ENCODE data around the gene PIP5K1B.

Gene PIP5K1B

GRCh38 chr9:69020301-69021145 is 315.5 kb downstream of the PIP5K1B start:
- no peak for DNase-seq (ENCODE audit: low read depth)
- TF ChIP-seq, protein P1, sequence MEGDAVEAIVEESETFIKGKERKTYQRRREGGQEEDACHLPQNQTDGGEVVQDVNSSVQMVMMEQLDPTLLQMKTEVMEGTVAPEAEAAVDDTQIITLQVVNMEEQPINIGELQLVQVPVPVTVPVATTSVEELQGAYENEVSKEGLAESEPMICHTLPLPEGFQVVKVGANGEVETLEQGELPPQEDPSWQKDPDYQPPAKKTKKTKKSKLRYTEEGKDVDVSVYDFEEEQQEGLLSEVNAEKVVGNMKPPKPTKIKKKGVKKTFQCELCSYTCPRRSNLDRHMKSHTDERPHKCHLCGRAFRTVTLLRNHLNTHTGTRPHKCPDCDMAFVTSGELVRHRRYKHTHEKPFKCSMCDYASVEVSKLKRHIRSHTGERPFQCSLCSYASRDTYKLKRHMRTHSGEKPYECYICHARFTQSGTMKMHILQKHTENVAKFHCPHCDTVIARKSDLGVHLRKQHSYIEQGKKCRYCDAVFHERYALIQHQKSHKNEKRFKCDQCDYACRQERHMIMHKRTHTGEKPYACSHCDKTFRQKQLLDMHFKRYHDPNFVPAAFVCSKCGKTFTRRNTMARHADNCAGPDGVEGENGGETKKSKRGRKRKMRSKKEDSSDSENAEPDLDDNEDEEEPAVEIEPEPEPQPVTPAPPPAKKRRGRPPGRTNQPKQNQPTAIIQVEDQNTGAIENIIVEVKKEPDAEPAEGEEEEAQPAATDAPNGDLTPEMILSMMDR (IDR thresholded peaks at IDR 0.05; ENCODE audit: control insufficient read depth, insufficient read depth, low read depth, low read length, missing control alignments), result no peak
- no peak overlapping the region for H3K4me3 ChIP-seq (ENCODE audit: control insufficient read depth, low read depth, low read length)

DNA sequence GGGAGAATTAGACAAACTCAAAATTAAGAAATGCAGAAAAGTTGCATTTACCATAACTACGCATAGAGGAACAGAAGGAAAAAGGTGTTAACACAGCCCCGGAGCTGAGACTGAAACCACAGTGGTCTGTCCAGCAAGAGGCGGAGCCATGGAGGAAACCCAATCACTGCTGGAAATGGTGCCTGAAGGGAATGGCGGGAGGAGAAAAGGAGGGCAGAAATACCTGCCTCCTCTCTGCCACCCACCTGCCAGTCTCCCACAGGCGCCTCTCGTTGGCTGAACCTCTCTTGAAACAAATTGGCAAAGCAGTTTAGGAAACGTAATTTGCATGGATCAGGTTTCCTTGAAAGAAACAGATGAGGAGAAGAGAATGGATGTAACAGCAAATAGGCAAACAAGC is 318.6 kb downstream of the PIP5K1B start:
- H3K4me3 ChIP-seq (ENCODE audit: control insufficient read depth, low read depth, low read length), result no peak overlapping the region
- TF ChIP-seq, protein P1 (IDR thresholded peaks at IDR 0.05; ENCODE audit: control insufficient read depth, insufficient read depth, low read depth, low read length, missing control alignments), result no peak
- no peak for DNase-seq (ENCODE audit: low read depth)

GRCh38 chr9:69027355-69028097 is 322.5 kb downstream of the PIP5K1B start:
- TF ChIP-seq, protein P1 (IDR thresholded peaks at IDR 0.05; ENCODE audit: control insufficient read depth, insufficient read depth, low read depth, low read length, missing control alignments), result peak; percentile 77
- H3K4me3 ChIP-seq (ENCODE audit: control insufficient read depth, low read depth, low read length), result no peak overlapping the region
- DNase-seq (ENCODE audit: low read depth), result no peak

DNA sequence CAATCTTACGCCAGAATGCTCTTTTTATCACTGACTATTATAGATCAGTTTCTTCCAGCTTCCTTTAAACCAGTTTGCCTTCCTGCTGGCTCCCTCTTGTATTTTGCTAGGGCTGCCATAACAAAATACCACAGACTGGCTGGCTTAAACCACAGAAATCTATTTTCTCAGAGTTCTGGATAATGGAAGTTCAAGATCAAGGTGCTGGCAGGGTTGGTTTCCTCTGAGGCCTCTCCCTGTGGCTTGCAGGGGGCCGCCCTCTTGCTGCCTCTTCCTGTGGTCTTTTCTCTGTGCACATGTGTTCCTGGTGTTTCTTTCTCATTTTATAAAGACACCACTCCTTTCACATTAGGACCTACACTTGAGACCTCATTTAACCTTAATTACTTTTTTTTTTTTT is 323.7 kb downstream of the PIP5K1B start:
- no peak for DNase-seq (ENCODE audit: low read depth)
- no peak overlapping the region for H3K4me3 ChIP-seq (ENCODE audit: control insufficient read depth, low read depth, low read length)
- TF ChIP-seq, protein P1 (IDR thresholded peaks at IDR 0.05; ENCODE audit: control insufficient read depth, insufficient read depth, low read depth, low read length, missing control alignments), result no peak

DNA sequence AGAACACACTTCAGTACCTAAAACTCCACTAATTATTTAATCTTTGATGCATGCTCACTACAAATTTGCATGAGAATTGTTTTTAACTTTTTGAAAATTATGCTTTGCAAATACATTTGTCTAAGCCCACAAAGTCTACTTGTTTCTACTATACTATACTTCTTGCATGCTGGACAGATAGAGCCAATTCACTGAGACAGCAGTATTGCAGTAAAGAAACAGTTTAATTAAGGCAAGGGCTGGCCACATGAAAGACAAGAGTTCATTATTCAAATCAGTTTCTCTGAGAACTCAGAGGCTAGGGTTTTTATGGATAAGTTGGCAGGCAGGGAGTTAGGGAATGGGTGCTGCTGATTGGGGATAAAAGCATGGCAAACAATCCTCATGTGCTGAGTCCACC is 324.5 kb downstream of the PIP5K1B start:
- no peak for DNase-seq (ENCODE audit: low read depth)
- TF ChIP-seq, protein P1 (IDR thresholded peaks at IDR 0.05; ENCODE audit: control insufficient read depth, insufficient read depth, low read depth, low read length, missing control alignments), result no peak
- no peak overlapping the region for H3K4me3 ChIP-seq (ENCODE audit: control insufficient read depth, low read depth, low read length)

DNA sequence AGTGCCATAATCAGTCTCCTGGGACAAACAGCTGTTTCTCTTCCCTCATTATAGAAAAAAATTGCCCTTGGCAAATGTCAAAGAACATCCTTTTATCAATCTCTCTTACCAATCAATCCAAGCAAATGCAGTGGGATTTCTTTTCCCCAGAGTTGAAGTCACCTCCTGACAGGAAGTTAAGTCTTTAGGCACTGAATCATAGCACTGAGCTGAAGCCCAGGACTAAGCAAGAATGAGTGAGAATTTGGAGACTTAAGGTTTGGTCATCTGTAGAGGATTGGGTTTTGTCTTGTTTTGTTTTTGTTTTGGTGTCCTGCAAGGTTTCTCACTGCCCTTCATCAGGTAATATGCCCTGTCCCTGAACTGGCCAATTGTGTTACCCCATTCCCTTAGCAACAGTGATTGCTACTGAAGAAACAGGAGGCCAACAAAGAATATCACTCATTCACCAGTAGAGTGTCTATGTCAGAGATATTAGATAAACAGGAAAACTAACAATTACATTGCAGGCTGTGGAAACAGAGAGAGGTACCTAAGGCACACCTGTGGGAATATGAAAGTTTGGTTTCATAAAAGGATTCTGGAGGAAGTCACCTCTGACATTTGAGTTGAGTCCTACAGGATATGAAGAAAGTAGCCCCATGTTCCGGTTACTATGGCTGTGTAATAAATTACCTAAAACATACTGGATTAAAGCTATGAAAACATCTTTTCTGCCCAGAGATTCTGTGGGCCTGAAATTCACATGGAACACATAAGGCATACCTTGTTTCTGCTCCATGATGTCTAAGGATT is 326.0 kb downstream of the PIP5K1B start:
- no peak overlapping the region for H3K4me3 ChIP-seq (ENCODE audit: control insufficient read depth, low read depth, low read length)
- no peak for DNase-seq (ENCODE audit: low read depth)
- TF ChIP-seq, protein P1 (IDR thresholded peaks at IDR 0.05; ENCODE audit: control insufficient read depth, insufficient read depth, low read depth, low read length, missing control alignments), result no peak

Measured in AG09309 (cell line).